Measurements from ENCODE around the gene MIEF1.
A peak's percentile ranks its signal among the peaks of the same experiment; 100 is the strongest.

The MIEF1 gene

DNA sequence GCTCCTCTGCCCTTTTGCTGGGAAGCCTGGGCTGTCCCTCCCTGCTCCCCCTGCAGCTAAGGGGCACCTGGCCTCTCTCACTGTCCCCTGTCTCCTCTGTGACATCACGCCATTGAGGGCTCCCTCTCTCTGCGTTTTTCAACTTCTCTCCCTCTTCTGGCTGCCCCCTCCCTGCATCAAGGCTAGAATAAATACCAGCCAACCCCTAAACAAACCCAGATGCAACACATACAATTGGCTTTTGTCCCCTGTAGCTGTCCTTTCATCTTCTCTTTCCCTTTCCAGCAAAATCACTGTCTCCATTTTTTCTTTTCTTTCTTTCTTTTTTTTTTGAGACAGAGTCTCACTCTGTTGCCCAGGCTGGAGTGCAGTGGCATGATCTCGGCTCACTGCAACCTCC lies 3.3 kb upstream of the MIEF1 start:
- H2AFZ ChIP-seq (ENCODE audit: low read length), result no peak overlapping the region
- H3K9me2 ChIP-seq (ENCODE audit: low read depth, low read length), result no peaks in the 10 kb centered on the region
- peaks cover 13% of the 10 kb centered on the region for H3K79me2 ChIP-seq (ENCODE audit: insufficient read depth, low read length)
- H3K27ac ChIP-seq (ENCODE audit: low read depth, low read length, poor library complexity, severe bottlenecking), result no peak overlapping the region
- H3K4me3 ChIP-seq (ENCODE audit: low read depth, low read length, poor library complexity, severe bottlenecking), result no peak overlapping the region
- no peak overlapping the region for H3K9ac ChIP-seq (ENCODE audit: low read length)
- H3F3A ChIP-seq (ENCODE audit: insufficient read depth, low read length), result no peaks in the 10 kb centered on the region
- H3K27me3 ChIP-seq (ENCODE audit: insufficient read depth, low read length), result no peaks in the 10 kb centered on the region
- H3K4me2 ChIP-seq (ENCODE audit: low read length), result no peak overlapping the region
- peaks cover 22% of the 10 kb centered on the region for H3K4me1 ChIP-seq (ENCODE audit: insufficient read depth, low read length, severe bottlenecking)
- no peaks in the 10 kb centered on the region for H3K9me3 ChIP-seq (ENCODE audit: low read length)
- peaks cover 12% of the 10 kb centered on the region; the same call in 1 of the 2 replicates for H3K36me3 ChIP-seq (ENCODE audit: insufficient read depth, low read length)
- H4K20me1 ChIP-seq (ENCODE audit: insufficient read depth, low read length), result no peaks in the 10 kb centered on the region
- TF ChIP-seq, protein P1, sequence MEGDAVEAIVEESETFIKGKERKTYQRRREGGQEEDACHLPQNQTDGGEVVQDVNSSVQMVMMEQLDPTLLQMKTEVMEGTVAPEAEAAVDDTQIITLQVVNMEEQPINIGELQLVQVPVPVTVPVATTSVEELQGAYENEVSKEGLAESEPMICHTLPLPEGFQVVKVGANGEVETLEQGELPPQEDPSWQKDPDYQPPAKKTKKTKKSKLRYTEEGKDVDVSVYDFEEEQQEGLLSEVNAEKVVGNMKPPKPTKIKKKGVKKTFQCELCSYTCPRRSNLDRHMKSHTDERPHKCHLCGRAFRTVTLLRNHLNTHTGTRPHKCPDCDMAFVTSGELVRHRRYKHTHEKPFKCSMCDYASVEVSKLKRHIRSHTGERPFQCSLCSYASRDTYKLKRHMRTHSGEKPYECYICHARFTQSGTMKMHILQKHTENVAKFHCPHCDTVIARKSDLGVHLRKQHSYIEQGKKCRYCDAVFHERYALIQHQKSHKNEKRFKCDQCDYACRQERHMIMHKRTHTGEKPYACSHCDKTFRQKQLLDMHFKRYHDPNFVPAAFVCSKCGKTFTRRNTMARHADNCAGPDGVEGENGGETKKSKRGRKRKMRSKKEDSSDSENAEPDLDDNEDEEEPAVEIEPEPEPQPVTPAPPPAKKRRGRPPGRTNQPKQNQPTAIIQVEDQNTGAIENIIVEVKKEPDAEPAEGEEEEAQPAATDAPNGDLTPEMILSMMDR (IDR thresholded peaks at IDR 0.05; ENCODE audit: low read length), result no peak
- no peak for TF ChIP-seq EZH2 (IDR thresholded peaks at IDR 0.05; ENCODE audit: borderline replicate concordance, low read length)

DNA sequence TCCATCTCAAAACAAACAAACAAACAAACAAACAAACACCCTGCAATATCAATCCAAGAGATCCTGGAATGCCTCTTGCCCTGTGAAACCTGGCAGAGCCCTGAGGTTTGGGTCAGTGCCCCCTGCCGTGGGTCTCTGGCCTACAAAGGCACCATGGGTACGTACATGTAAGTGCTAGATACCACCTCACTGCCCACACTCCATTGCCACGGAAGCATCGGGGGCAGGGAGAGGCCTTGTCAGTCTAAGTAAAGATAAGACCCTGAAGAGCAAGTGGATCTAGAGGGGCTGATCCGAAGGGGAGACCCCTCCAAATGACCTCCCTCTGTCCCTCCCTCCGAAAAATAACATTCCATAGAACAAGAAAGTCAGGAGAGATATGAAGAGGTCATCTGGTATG lies 2.0 kb upstream of the MIEF1 start:
- no peaks in the 10 kb centered on the region for H4K20me1 ChIP-seq (ENCODE audit: insufficient read depth, low read length)
- no peaks in the 10 kb centered on the region for H3K9me2 ChIP-seq (ENCODE audit: low read depth, low read length)
- H3K27me3 ChIP-seq (ENCODE audit: insufficient read depth, low read length), result no peaks in the 10 kb centered on the region
- peaks cover 25% of the 10 kb centered on the region for H3K36me3 ChIP-seq (ENCODE audit: insufficient read depth, low read length)
- H3K4me3 ChIP-seq (ENCODE audit: low read depth, low read length, poor library complexity, severe bottlenecking), result no peak overlapping the region
- no peak overlapping the region for H3K9ac ChIP-seq (ENCODE audit: low read length)
- TF ChIP-seq EZH2 (IDR thresholded peaks at IDR 0.05; ENCODE audit: borderline replicate concordance, low read length), result no peak
- TF ChIP-seq, protein P1 (IDR thresholded peaks at IDR 0.05; ENCODE audit: low read length), result no peak
- no peak overlapping the region for H2AFZ ChIP-seq (ENCODE audit: low read length)
- H3K4me1 ChIP-seq (ENCODE audit: insufficient read depth, low read length, severe bottlenecking), result peaks cover 26% of the 10 kb centered on the region
- H3K9me3 ChIP-seq (ENCODE audit: low read length), result no peaks in the 10 kb centered on the region
- H3F3A ChIP-seq (ENCODE audit: insufficient read depth, low read length), result no peaks in the 10 kb centered on the region
- no peak overlapping the region for H3K27ac ChIP-seq (ENCODE audit: low read depth, low read length, poor library complexity, severe bottlenecking)
- no peak overlapping the region for H3K4me2 ChIP-seq (ENCODE audit: low read length)
- peaks cover 21% of the 10 kb centered on the region for H3K79me2 ChIP-seq (ENCODE audit: insufficient read depth, low read length)

DNA sequence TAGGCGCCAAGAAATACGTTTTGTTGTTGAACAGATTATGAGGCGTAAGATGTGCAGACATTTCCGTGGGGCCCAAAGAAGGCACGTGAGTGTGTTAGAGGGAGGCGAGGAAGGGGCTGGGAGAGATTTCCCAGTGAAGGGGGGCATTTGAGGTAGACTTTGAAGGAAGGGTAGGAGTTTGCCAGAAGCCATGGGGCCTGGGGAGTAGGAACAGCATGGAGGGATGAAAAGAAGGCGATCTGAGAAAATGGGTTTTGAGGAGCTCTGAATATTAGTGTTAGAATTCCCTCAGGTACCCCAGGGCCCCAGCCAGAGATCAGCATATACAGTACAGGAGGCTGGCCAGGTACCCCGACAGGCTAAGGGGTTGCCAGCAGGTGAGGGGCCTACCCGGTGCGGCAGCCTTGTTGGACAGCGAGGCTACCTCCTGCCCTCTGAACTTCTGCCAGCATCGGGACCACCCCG lies 414 bp upstream of the MIEF1 start:
- H2AFZ ChIP-seq (ENCODE audit: low read length), result no peak overlapping the region

More for the DNA sequence above, 414 bp upstream of the MIEF1 start:
- Histone ChIP-seq H3K27ac (ENCODE audit: low read depth, low read length, poor library complexity, severe bottlenecking) (no peak overlapping the region), H3F3A (ENCODE audit: insufficient read depth, low read length) (no peaks in the 10 kb centered on the region), H3K9me3 (ENCODE audit: low read length) (no peaks in the 10 kb centered on the region), H3K27me3 (ENCODE audit: insufficient read depth, low read length) (no peaks in the 10 kb centered on the region), H3K9me2 (ENCODE audit: low read depth, low read length) (no peaks in the 10 kb centered on the region), H3K9ac (ENCODE audit: low read length) (no peak overlapping the region; the same call in 1 of the 2 replicates), H3K36me3 (ENCODE audit: insufficient read depth, low read length) (peaks cover 40% of the 10 kb centered on the region), H3K4me2 (ENCODE audit: low read length) (peak overlapping the region; percentile 100), H3K4me1 (ENCODE audit: insufficient read depth, low read length, severe bottlenecking) (peaks cover 18% of the 10 kb centered on the region), H3K79me2 (ENCODE audit: insufficient read depth, low read length) (peaks cover 21% of the 10 kb centered on the region), H4K20me1 (ENCODE audit: insufficient read depth, low read length) (no peaks in the 10 kb centered on the region), H3K4me3 (ENCODE audit: low read depth, low read length, poor library complexity, severe bottlenecking) (peak overlapping the region; percentile 92)
- TF ChIP-seq, protein P1 (IDR thresholded peaks at IDR 0.05; ENCODE audit: low read length), result no peak
- TF ChIP-seq EZH2 (IDR thresholded peaks at IDR 0.05; ENCODE audit: borderline replicate concordance, low read length), result no peak

All from OCI-LY1 (cell line).